GM18907 (cell line): ENCODE data around the gene EWSR1.
"Not testable (repeated sequence)": the region's sequence is repeated elsewhere in the genome, so short reads cannot be mapped to it uniquely, and the experiment has no call there.

Source experiments
- ATAC-seq: cut with Tn5 transposase; IDR thresholded peaks from one replicate; pipeline ENCODE4 v1.9.1; 2021; ENCODE audit warnings: mild to moderate bottlenecking, moderate library complexity; ENCODE audit not compliant: unreplicated experiment

Gene EWSR1

GRCh38 chr22:29247891-29248290, 20.2 kb upstream of the EWSR1 start:
- ATAC-seq: not testable (repeated sequence)

GRCh38 chr22:29251265-29251664, 16.8 kb upstream of the EWSR1 start:
- ATAC-seq: no peak

GRCh38 chr22:29251981-29252911, 15.8 kb upstream of the EWSR1 start:
- no peak for ATAC-seq

GRCh38 chr22:29253561-29254285, 14.3 kb upstream of the EWSR1 start:
- ATAC-seq: no peak

GRCh38 chr22:29254286-29254660, 13.8 kb upstream of the EWSR1 start:
- ATAC-seq: no peak

- no peak for ATAC-seq
Observed at GRCh38 chr22:29255064-29255621, 12.9 kb upstream of the EWSR1 start.

- no peak for ATAC-seq
Observed at GRCh38 chr22:29256606-29257325, 11.3 kb upstream of the EWSR1 start.

GRCh38 chr22:29257751-29258181, 10.3 kb upstream of the EWSR1 start:
- no peak for ATAC-seq

- ATAC-seq: no peak
Observed at GRCh38 chr22:29258407-29259252, 9.4 kb upstream of the EWSR1 start.

- ATAC-seq: no peak
Observed at GRCh38 chr22:29259253-29259899, 8.7 kb upstream of the EWSR1 start.

GRCh38 chr22:29260031-29260560, 8.0 kb upstream of the EWSR1 start:
- no peak for ATAC-seq

GRCh38 chr22:29260601-29261315, 7.3 kb upstream of the EWSR1 start:
- ATAC-seq: no peak

- no peak for ATAC-seq
Observed at GRCh38 chr22:29263791-29264276, 4.2 kb upstream of the EWSR1 start.

GRCh38 chr22:29265305-29265704, 2.8 kb upstream of the EWSR1 start:
- ATAC-seq: no peak

GRCh38 chr22:29265929-29266328, 2.1 kb upstream of the EWSR1 start:
- no peak for ATAC-seq

- no peak for ATAC-seq
Observed at GRCh38 chr22:29266564-29267461, 1.3 kb upstream of the EWSR1 start.

- no peak for ATAC-seq
Observed at GRCh38 chr22:29267462-29267857, 608 bp upstream of the EWSR1 start.
